Endodermal cell (in vitro differentiated cells): ENCODE measurements around the gene PRUNE2. TPM values are rescaled to one million over a fixed set of nuclear protein-coding genes. Genes with fewer than 3 reads are reported as not detected.
A peak's percentile ranks its signal among the peaks of the same experiment; 100 is the strongest.

Experiments
- DNase-seq: peaks from one replicate; pipeline ENCODE4 v3.0.0-alpha.2; 2017
- H3K27ac ChIP-seq: 2 replicates; pipeline ENCODE4 v1.5.1; 2013; ENCODE audit warnings: mild to moderate bottlenecking, low read depth, low read length, moderate library complexity
- H3K27me3 ChIP-seq: 2 replicates; pipeline ENCODE4 v1.6.1; 2013; ENCODE audit warnings: mild to moderate bottlenecking, low read length, moderate library complexity; ENCODE audit not compliant: insufficient read depth, control insufficient read depth, poor library complexity, severe bottlenecking
- H3K36me3 ChIP-seq: 2 replicates; pipeline ENCODE4 v1.7.0; 2013; ENCODE audit warnings: mild to moderate bottlenecking, low read length, moderate library complexity; ENCODE audit not compliant: control insufficient read depth, insufficient read depth
- H3K4me1 ChIP-seq: one replicate; pipeline ENCODE4 v1.7.0; 2013; ENCODE audit warnings: low read length; ENCODE audit not compliant: control insufficient read depth, insufficient read depth
- H3K4me3 ChIP-seq: 2 replicates; pipeline ENCODE4 v1.5.1; 2013; ENCODE audit warnings: mild to moderate bottlenecking, low read length, moderate library complexity
- H3K9ac ChIP-seq: 2 replicates; pipeline ENCODE4 v1.6.1; 2013; ENCODE audit warnings: mild to moderate bottlenecking, low read length, moderate library complexity; ENCODE audit not compliant: poor library complexity, severe bottlenecking; ENCODE audit errors: extremely low read depth
- H3K9me3 ChIP-seq: 2 replicates; pipeline ENCODE4 v1.6.1; 2013; ENCODE audit warnings: mild to moderate bottlenecking, low read length, moderate library complexity; ENCODE audit not compliant: control insufficient read depth
- H3K27ac Mint-ChIP-seq: 2 replicates; pipeline ENCODE4 v1.8.0; 2020; ENCODE audit warnings: mixed read lengths
- H3K27me3 Mint-ChIP-seq: 2 replicates; pipeline ENCODE4 v1.8.0; 2021; ENCODE audit warnings: mild to moderate bottlenecking, mixed read lengths; ENCODE audit not compliant: insufficient read depth
- H3K36me3 Mint-ChIP-seq: 2 replicates; pipeline ENCODE4 v1.8.0; 2020; ENCODE audit warnings: low read depth, mixed read lengths
- H3K4me1 Mint-ChIP-seq: 2 replicates; pipeline ENCODE4 v1.8.0; 2020; ENCODE audit warnings: mixed read lengths
- H3K4me3 Mint-ChIP-seq: 2 replicates; pipeline ENCODE4 v1.8.0; 2020; ENCODE audit warnings: mild to moderate bottlenecking, moderate library complexity, mixed read lengths
- H3K9me3 Mint-ChIP-seq: 2 replicates; pipeline ENCODE4 v1.8.0; 2020; ENCODE audit warnings: mild to moderate bottlenecking, mixed read lengths
- WGBS, 2 experiments: methylation state at CpG; one replicate each; pipeline versions ENCODE4 v1.1.5 to v1.1.7; 2013; ENCODE audit warnings: missing lambda C conversion rate in 2 of 2, mixed read lengths in 1 of 2; ENCODE audit not compliant: insufficient coverage in 1 of 2, insufficient read length in 1 of 2; 5-methylcytosine and 5-hydroxymethylcytosine counted together
- total RNA-seq, 2 donors: library from RNA; stranded (reverse); fragmentation: NEBNext Ultra II Directional in 1 of 2; extraction: Animal tissue kit (Norgen Biotek cat#: 25700) in 1 of 2; gene quantifications; 2 replicates in 1 of 2; 3 replicates in 1 of 2; pipeline ENCODE4 v1.2.1, GENCODE V29; 2021
- TF ChIP-seq, protein P1 (sequence below): fragments of 200-600 bp; sonication (generic); conservative IDR thresholded peaks from 2 replicates; pipeline ENCODE4 v1.5.0; 2021; ENCODE audit warnings: antibody characterized with exemption, mild to moderate bottlenecking

PRUNE2 gene
- total RNA-seq, 2 donors from 2014 or later = 4.1 to 6.8 TPM

GRCh38 chr9:76756268-76756640, 149.7 kb downstream of the PRUNE2 start:
- no peak overlapping the region for H3K9ac ChIP-seq
- no peak overlapping the region for H3K4me3 Mint-ChIP-seq
- TF ChIP-seq, protein P1, sequence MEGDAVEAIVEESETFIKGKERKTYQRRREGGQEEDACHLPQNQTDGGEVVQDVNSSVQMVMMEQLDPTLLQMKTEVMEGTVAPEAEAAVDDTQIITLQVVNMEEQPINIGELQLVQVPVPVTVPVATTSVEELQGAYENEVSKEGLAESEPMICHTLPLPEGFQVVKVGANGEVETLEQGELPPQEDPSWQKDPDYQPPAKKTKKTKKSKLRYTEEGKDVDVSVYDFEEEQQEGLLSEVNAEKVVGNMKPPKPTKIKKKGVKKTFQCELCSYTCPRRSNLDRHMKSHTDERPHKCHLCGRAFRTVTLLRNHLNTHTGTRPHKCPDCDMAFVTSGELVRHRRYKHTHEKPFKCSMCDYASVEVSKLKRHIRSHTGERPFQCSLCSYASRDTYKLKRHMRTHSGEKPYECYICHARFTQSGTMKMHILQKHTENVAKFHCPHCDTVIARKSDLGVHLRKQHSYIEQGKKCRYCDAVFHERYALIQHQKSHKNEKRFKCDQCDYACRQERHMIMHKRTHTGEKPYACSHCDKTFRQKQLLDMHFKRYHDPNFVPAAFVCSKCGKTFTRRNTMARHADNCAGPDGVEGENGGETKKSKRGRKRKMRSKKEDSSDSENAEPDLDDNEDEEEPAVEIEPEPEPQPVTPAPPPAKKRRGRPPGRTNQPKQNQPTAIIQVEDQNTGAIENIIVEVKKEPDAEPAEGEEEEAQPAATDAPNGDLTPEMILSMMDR = peak; percentile 70
- no peak overlapping the region for H3K27ac Mint-ChIP-seq
- no peaks in the 10 kb centered on the region for H3K4me1 ChIP-seq
- H3K36me3 ChIP-seq = no peaks in the 10 kb centered on the region
- peak; percentile 80 for DNase-seq
- H3K4me1 Mint-ChIP-seq = no peaks in the 10 kb centered on the region
- no peaks in the 10 kb centered on the region for H3K9me3 Mint-ChIP-seq
- no peaks in the 10 kb centered on the region for H3K27me3 Mint-ChIP-seq
- no peak overlapping the region for H3K4me3 ChIP-seq
- H3K9me3 ChIP-seq = no peaks in the 10 kb centered on the region
- H3K27me3 ChIP-seq = no peaks in the 10 kb centered on the region
- 69 to 72% methylated on average over 6 of the region's 6 CpGs for WGBS, 2 experiments
- no peak overlapping the region for H3K27ac ChIP-seq
- no peaks in the 10 kb centered on the region for H3K36me3 Mint-ChIP-seq

DNA sequence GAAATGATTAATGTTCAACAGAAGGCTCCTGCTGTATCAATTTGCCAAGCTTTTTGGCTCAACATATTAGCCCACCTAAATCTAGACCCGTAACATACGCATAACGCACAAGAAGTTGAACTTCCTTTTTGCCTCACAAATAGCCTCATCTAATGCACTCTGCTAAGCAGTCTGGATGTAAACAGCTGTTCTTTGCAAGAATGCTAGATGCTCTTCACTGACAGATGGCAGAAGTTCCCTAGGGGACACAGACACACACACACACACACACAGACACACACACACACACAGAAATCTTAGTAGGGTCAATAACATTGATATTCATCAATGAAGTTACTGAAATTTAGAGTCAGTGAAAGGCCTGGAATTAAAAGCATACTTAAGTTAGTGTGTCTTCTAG, 154.9 kb downstream of the PRUNE2 start:
- DNase-seq = no peak
- no peaks in the 10 kb centered on the region for H3K36me3 Mint-ChIP-seq
- Histone ChIP-seq H3K27ac (no peak overlapping the region), H3K36me3 (no peaks in the 10 kb centered on the region), H3K4me3 (no peak overlapping the region), H3K9me3 (peaks cover 2% of the 10 kb centered on the region), H3K4me1 (peaks cover 6% of the 10 kb centered on the region), H3K27me3 (no peaks in the 10 kb centered on the region), H3K9ac (no peak overlapping the region)
- 94 to 96% methylated on average over 3 of the region's 3 CpGs for WGBS, 2 experiments
- H3K4me3 Mint-ChIP-seq = no peak overlapping the region
- TF ChIP-seq, protein P1 = no peak
- peaks cover 14% of the 10 kb centered on the region for H3K4me1 Mint-ChIP-seq
- H3K27me3 Mint-ChIP-seq = peaks cover 2% of the 10 kb centered on the region
- no peaks in the 10 kb centered on the region for H3K9me3 Mint-ChIP-seq
- no peak overlapping the region for H3K27ac Mint-ChIP-seq

- Histone ChIP-seq H3K9me3 (peaks cover 23% of the 10 kb centered on the region), H3K27me3 (no peaks in the 10 kb centered on the region), H3K4me1 (peaks cover 6% of the 10 kb centered on the region), H3K9ac (no peak overlapping the region), H3K27ac (no peak overlapping the region), H3K36me3 (no peaks in the 10 kb centered on the region), H3K4me3 (no peak overlapping the region)
- Mint-ChIP-seq H3K4me3 (no peak overlapping the region), H3K27me3 (peaks cover 4% of the 10 kb centered on the region), H3K36me3 (no peaks in the 10 kb centered on the region), H3K4me1 (peaks cover 30% of the 10 kb centered on the region), H3K9me3 (peaks cover 6% of the 10 kb centered on the region), H3K27ac (no peak overlapping the region)
- TF ChIP-seq, protein P1 = no peak
- WGBS, 2 experiments = 71 to 81% methylated on average over 1 to 3 of the region's 3 CpGs
- no peak for DNase-seq
These were observed 161.6 kb downstream of the PRUNE2 start for GRCh38 chr9:76744336-76744735.
